ENCODE measurements around the gene NAA25.
"Not testable (repeated sequence)": the region's sequence is repeated elsewhere in the genome, so short reads cannot be mapped to it uniquely, and the experiment has no call there.

Gene NAA25

DNA sequence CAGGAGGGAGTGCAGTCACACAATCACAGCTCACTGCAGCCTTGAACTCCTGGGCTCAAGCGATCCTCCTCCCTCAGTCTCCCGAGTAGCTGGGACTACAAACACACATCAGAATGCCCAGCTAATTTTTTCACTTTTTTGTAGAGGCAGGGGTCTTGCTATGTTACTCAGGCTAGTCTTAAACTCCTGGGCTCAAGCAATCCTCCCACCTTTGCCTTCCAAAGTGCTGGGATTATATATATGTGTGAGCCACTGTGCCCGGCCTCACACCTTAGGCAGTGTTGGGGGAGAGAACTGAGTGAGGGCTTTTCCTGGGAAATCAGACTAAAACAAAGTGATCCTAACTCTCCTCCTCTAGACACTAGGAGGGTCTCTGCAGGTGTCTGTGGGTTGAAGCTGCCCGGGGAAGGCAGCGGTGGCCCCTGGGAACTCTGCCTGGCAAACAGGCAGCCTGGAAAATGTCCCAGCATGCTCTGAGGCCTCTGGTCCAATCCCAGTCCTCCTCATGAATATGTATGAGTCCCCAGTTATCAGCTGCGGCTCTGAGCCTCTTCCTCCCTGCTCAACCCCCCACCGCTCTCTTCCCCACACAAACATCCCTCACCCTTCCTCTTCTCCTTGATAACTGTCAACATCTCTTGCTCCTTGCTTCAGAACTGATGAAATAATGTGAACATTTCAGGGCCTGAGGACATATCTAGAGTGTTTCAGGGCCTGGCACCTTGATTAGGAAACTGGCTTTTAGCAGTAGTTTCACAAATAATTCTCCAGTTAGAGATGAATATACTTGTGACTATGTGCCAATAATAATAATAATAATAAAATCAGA is 7.9 kb upstream of the NAA25 start:
- DNase-seq (ENCODE audit: low read depth), result no peak

DNA sequence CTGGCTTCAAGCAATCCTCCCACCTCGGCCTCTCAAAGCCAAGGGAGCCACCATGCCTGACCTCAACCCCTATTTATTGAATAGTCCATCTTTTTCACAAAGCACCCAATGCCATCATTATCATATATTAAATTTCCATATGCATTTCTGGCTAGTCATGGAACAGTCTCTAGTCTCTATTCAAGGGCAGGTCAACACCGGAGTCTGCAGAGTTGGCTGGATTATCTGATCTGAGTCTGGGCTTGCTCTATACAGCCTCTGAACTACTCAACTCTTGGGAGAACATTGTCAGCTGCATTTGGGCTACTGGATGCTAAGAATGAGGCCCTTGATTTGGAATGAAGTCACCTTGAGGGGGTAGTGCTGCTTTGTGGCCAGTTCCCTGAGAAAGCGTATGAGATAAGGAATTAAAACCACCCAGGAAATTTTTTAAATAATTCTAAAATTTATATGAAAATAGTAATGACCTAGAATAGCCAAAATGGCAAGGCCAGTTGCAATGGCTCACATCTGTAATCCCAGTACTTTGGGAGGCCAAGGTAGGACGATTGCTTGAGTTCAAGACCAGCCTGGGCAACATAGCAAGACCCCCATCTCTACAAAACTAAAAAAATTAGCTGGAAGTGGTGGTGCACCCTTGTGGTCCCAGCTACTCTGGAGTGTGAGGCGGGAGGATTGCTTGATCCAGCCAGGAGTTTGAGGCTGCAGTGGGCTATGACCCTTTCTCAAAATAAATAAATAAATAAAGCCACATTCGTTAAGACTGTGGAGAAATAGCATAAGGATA is 6.9 kb upstream of the NAA25 start:
- no peak for DNase-seq (ENCODE audit: low read depth)

DNA sequence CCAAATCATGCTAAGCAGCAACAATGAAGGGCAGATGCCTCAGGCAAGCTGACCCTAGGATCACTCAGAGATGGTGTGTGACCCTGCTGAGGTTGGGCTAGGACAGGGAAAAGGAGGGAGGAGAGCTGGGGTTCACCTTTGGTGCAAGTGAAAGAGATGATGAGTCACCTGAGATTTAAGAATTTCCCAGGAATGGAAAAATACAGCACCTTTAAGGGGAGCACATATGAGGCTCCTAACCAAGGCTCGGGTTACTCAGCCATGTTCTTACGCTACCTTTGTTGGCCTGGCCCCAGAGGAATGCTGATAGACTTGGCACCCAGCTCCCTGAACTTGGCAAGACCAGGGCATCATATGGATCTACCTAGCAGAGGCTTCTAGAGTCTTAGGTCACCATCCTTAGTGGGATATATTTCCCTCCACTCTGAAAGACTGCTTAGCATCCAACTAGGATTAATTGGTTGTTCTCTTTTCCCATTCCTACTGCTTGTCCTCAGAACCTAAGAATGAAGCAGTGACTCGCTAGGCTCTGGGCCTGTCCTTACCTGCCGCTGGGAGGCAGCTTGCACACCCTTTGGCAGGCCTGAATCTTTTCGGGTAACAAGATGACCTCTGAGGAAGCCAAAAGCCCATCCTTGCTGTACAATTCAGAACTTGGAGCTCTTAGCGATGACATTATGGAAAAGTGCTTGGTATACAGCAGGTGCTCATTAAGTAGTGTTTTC is 4.0 kb upstream of the NAA25 start:
- no peak for DNase-seq (ENCODE audit: low read depth)

DNA sequence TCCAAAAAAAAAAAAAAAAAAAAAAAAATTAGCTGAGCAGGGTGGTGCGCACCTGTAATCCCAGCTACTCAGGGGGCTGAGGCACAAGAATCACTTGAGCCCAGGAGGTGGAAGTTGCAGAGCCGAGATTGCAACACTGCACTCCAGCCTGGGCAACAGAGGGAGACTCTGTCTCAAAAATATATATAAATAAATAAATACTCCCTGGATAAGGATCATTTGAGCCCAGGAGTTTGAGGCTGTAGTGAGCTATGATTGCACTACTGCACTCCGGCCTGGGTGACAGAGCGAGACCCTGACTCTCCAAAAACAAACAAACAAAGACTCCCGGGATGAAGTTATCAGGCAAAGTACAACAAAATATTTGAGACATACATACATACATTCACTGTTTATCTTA is 3.3 kb upstream of the NAA25 start:
- DNase-seq (ENCODE audit: low read depth), result no peak

DNA sequence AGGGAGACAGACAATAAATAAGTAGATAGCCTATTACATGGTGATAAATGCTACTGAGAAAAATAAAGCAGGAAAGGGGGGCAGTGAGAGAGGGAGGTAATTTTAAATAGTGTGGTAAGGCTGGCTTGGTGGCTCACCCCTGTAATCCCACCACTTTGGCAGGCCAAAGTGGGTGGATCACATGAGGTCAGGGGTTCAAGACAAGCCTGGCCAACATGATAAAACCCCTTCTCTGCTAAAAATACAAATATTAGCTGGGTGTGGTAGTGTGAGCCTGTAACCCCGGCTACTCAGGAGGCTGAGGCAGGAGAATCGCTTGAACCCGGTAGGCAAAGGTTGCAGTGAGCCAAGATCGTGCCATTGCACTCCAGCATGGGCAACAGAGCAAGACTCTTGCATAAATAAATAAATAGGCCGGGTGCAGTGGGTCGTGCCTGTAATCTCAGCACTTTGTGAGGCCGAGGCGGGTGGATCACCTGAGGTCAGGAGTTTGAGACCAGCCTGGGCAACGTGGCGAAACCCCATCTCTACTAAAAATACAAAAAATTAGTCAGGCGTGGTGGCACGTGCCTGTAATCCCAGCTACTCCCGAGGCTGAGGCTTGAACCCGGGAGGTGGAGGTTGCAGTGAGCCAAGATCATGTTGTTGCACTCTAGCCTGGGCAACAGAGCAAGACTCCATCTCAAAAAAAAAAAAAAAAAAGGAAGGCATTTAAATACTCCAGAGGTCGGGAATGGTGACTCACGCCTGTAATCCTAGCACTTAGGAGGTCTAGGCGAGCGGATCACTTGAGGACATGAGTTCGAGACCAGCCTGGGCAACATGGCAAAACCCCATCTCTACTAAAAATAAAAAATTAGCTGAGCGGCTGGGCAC is 2.4 kb upstream of the NAA25 start:
- not testable (repeated sequence) for DNase-seq (ENCODE audit: low read depth)

DNA sequence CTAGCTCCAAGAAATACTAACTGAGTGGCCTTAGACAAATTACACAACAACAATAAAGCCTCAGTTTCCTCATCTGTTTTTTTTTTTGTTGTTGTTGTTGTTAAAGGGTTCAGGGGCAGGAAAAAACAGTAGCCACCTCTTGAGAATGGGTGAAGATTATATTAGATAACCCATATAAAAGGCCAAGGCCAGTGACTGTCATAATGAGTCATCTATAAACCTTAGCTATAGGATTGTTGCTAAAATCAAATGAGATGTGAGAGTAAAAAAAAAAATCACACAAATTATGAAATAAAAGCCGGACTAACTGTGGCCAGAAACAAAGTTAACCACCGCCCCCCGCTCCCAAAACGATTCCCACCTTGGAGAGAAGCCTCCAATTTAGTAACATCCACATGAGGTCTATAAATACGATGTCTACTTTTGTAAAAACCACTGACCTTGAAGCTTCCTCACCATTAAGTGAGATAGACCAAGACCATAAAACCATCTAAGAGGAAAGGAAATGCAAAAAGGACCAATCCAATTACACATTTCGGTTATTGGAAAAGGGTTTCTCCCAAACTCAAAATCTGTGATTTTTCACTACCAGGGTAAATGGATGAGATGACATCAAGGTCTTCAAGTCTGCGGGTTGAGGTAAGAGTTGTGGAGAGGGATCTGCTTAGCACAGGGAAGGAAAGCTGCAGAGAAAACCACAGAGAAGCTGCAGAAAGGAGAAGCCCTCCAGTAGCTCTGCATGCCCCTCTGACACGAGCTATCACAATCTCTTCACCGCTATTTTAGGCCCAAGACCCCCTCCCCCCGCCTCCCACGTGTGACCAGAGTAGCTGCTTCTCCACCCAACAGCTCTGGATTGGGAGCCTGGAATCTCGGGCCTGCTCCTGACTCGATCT is 1.0 kb downstream of the NAA25 start:
- peak; percentile 16 for DNase-seq (ENCODE audit: low read depth)

DNA sequence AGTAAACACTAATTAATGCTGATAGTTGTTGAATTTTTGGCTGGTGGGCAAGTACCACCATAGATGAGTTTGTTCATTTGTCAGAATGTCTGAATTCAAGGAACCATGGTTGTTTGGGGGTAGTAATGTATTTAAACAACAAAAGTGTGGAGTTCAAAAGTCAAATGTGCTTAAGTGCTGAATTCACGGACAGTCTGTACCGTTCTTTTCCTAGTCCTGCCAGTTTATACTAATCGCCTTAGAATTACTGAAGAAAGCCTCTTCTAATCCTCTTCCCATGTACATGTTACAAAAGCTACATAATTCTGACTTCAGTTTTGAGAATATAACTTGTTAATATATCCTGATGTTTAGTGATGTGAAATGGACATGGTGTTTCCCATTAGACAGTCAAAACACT is 2.7 kb downstream of the NAA25 start:
- DNase-seq (ENCODE audit: low read depth), result no peak

DNA sequence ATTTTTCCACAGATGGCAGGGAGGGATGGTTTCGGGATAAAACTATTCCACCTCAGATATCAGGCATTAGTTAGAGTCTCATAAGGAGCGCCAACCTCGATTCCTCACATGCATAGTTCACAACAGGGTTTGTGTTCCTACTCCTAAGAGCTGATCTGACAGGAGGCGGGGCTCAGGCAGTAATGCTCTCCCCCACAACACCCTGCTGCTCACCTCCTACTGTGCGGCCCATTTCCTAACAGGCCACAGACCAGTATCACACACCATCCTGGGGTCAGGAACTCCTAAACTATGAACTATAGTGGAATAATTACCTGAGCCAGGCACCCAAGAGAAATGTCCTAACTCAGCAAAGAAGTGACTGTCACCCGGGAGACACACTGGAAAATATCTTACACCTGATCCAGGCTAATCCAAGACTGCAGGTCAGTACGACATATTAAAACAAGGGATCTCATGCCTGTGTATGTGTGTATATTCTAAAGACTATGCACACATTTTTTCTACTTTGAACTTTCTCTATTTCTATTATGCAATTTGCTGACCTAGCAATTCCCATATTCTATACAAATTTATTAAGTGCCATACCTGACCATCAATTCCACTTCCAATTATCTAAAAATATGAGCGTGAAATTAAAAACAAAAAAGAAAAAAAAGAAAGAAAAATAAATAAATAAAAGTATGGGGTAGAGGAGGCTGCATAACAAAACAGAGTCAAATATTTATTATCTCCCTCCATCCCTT is 4.7 kb downstream of the NAA25 start:
- no peak for DNase-seq (ENCODE audit: low read depth)

DNA sequence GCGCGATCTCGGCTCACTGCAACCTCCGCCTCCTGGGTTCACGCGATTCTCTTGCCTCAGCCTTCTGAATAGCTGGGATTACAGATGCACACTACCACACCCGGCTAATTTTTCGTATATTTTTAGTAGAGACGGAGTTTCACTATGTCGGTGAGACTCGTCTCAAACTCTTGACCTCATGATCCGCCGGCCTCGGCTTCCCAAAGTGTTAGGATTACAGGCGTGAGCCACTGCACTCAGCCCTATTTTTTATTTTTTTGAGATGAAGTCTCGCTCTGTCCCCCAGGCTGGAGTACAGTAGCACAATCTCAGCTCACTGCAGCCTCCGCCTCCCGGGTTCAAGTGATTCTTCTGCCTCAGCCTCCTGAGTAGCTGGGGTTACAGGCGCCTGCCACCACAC is 5.8 kb downstream of the NAA25 start:
- DNase-seq (ENCODE audit: low read depth), result not testable (repeated sequence)

DNA sequence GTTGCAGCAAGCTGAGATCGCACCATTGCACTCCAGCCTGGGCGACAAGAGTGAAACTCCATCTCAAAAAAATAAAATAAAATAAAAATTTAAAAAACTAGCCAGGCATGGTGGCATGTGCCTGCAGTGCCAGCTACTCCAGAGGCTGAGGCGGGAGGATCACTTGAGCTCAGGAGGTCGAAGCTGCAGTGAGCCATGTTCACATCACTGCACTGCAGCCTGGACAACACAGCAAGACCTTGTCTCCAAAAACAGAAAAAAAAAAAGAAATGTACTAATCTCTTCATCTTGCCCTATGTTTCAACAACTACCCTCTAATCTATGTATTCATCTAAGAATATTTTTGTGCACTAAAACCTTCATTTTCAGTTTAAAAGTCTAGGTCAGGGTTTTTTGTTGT is 6.5 kb downstream of the NAA25 start:
- DNase-seq (ENCODE audit: low read depth), result no peak

DNA sequence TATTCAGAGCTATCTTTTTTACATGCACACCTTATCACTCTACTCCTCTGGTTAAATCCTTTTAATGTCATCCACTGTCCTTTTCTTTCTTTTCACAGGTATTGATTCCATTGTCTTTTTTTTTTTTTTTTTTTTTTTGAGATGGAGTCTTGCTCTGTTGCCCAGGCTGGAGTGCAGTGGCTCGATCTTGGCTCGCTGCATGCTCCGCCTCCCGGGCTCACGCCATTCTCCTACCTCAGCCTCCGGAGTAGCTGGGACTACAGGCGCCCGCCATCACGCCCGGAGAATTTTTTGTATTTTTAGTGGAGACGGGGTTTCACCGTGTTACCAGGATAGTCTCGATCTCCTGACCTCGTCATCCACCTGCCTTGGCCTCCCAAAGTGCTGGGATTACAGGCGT is 8.1 kb downstream of the NAA25 start:
- not testable (repeated sequence) for DNase-seq (ENCODE audit: low read depth)

DNA sequence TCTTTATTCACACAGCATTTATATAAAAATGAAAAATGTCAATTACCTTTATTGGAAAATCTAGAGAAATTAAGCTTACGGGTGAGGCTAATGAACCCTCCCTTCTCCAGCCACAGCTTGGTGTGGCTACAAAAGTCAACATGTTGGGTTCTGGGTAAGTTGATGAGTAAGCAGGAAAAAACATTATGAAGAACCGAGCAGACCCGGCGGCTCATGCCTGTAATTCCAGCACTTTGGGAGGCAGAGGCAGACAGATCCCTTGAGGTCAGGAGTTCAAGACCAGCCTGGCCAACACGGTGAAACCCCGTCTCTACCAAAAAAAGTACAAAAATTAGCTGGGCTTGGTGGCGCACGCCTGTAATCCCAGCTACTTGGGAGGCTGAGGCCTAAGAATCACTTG is 10.9 kb downstream of the NAA25 start:
- DNase-seq (ENCODE audit: low read depth), result no peak

DNA sequence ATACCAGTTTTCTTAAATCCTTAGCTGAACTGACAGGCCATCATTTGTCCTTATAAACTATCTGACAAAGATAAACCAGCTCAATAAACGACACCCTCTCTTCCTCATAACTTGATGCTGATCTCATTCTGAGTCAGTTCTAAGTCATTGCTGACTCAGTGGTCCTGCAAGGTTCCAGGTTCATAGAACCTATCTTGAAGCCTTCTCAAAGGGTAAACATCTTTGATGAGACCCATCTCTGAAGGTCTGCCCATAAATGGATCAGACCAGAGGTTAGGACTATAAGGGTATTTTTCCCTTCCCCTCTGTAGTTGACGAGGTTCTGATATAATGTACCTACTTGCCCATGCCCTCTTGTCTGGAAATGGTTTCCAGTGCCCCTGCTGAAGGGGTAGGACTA is 11.9 kb downstream of the NAA25 start:
- DNase-seq (ENCODE audit: low read depth), result no peak

DNA sequence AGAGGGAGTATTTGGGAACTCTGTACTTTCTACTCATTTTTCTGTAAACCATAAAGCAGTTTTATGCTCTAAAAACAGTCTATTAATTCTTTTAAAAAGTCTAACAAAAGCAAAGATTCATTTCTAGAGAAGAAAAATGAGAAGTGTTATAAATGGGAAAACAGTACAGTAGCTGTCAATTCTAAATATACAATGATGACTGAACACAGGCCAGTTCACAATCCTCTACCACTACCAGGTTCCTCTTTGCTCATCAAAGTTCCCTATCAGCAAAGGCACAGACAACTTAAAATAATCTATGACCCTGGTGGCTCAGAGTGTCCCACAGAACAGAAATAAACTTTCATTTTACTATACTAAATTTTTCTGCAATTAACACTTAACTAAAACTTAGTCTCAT is 12.5 kb downstream of the NAA25 start:
- no peak for DNase-seq (ENCODE audit: low read depth)

DNA sequence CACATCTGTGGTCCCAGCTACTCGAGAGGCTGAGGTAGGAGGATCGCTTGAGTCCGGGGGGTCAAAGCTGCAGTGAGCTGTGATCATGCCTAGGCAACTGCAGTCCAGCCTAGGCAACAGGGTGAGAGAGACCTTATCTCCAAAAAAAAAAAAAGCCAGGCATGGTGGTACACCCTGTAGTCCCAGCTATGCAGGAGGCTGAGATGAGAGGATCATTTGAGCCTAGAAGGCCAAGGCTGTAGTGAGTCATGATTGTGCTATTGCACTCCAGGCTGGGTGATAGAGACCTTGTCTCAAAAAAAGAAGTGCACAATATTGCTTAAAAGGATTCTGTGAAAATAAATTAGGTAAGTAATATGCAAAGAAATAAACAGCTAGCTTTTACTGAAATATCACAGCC is 17.0 kb downstream of the NAA25 start:
- no peak for DNase-seq (ENCODE audit: low read depth)

DNA sequence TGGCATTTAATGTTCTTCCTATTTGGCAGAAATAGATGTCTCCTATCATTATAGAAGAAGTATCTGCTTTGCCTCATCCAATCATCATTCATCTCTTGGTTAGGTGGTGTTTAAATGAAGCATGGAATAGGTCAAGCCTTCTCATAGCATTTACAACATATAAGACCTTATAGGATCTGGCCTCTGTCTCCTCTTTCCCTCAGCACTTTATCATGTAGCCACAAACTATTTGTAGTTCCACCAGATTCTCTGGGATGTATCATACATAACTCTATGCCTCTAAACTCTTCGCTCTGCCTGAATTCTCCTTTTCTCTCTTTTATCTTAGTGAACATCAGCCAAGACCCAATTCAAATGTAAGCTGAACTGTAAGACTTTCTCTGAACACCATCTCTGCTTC is 20.7 kb downstream of the NAA25 start:
- no peak for DNase-seq (ENCODE audit: low read depth)

DNA sequence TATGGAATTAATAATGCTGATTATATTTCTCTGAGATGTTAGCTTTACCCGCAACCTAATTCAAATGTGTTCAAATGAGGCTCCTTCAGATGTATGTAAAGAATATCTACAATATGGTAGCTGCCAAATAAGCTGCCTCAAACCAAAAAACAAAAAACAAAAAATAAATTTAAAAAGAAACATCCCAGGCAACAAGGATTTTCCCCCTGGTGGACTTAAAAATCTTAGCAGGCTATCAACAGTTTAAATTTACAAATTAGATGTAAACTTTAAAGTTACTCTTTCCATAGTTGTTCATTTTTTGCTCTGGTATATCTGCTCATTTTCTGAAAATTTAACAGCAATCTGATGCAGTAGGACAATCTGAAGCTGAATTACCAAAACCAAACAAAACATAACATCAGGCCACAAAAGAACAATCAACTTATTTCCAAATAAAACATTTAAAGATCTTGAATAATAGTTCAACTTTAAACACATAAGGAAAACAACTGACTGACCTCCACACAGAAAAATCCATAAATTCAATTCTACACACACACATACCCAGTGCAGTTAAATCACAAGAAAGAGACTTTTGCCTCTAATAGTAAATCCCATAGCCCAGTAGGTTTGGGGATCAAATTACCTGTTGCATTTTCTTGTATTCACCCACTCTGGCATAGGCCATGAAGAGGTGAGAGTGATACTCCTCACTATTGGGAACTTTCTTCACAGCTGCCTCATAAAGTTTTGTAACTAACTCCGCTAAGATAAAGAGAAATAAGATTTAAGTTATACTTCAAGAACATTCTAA is 21.3 kb downstream of the NAA25 start:
- no peak for DNase-seq (ENCODE audit: low read depth)

DNA sequence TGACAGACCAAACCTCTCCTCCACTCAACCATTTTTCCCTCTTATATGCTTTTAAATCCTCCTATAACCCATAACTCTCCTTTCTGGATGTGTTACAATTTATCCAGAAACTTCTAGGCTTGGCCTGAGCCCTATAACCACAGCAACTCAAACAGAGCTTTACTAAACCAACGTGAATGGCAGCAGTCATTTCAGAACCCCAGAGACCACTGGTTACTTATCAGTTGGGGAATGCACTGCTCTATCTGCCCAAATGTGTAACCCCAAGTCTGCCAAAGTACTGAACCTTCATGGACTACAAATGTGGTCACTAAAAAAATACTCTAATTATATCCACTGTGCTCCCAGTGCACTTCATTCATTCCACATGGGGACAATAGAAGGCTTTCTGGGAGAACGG is 42.0 kb downstream of the NAA25 start:
- no peak for DNase-seq (ENCODE audit: low read depth)

DNA sequence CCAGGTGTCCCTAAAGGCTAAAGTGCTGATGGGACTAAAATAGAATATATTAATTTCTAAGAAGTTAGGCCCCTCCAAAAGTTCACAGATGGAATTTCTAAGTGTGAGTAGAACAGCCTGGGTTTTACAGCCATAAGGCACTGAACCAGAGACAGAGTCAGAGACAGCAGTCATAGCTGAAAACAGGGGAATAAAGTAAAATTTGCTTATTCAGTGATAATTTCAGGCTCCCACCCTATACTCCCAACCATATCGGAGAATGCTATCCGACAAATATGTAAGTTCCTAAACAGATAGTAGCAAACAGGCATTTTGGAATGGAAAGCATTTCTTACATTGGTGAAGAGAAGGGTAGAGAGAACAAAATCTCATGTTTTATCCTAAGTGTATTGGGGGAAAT is 45.3 kb downstream of the NAA25 start:
- no peak for DNase-seq (ENCODE audit: low read depth)

Measured in stimulated activated CD8-positive, alpha-beta memory T cell treated with anti-CD3 and anti-CD28 coated beads, Interleukin-7, amount 100 ng/mL, for 24 hours (primary cell).